Activated CD4-positive, alpha-beta T cell treated with anti-CD3 and anti-CD28 coated beads, Interleukin-2, Interleukin-4, amounts not matched to agents 100 ng/mL and 50 ng/mL, durations not matched to agents 16 hours and 8 hours (primary cell): Measurements from ENCODE around the gene MBOAT1.
"Not testable (repeated sequence)": the region's sequence is repeated elsewhere in the genome, so short reads cannot be mapped to it uniquely, and the experiment has no call there.

Experiments
- DNase-seq: peaks from one replicate; pipeline ENCODE4 v3.0.0-alpha.2; 2020; ENCODE audit warnings: low spot score

The MBOAT1 gene

DNA sequence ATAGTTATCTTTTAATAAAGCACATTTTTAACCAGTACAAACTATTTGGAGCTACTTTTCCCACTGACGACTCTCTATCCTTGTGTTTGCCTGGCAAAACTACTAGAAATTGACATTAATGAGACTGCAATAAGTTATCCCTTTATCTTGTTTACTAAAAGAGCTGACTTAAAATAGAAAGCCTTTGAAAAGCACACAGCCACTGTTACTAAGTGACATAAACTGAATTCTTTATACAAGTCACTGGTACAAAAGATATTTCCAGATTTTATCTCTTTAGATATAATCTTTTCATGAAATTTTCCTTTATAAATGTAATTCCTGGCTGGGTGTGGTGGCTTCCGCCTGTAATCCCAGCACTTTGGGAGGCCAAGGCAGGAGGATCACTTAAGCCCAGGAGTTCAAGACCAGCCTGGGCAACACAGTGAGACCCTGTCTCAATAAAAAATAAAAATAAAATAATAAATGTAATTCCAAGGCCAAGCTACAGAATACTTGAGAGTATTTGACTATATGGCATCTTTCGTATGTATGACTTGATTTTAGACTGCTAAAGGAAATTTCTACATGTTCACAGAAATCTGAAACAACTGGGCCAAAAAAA is 9.5 kb downstream of the MBOAT1 start:
- DNase-seq: no peak

- no peak for DNase-seq
These were observed 10.0 kb downstream of the MBOAT1 start for GRCh38 chr6:20202324-20202658.

DNA sequence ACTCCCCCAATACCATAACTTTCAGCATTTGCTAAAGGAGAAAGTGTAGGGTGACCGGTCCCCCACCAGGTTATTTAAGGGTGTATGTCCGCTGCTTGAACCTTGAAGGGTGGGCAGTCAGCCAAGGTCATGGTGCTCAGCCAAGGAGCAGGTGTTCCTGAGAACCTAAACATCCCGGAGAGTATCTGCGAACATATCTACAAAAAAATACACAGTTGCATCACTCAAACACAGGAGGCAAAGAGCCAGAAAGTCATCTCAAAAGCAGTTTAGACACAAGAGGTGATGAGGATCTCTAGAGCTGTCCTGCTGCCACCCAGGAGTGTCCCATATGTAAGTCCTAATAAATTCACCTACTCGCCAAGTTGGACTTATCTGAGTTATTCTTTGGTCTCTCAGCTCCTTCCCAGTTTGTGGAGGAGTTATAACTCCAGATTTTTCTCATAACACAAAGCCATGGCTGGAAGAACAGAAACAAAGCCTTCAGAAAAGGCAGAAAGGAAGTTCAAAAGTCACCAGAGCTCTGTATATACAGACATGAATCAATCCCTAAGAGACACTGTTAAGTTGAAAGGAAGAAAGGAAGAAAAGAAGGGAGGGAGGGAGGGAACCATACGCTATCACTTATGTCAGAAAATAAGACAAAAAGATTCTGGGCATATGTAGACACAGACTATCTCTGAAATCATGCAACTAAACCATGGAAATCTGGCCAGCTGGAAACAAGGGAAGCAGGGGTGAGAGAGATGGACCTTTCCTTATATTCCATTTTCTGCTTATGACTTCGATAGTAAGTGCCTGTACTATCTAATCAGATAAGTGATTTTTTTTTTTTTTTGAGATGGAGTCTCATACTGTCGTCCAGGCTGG is 11.3 kb downstream of the MBOAT1 start:
- no peak for DNase-seq

- DNase-seq: no peak
These were observed 13.5 kb downstream of the MBOAT1 start for GRCh38 chr6:20198775-20199174.

DNA sequence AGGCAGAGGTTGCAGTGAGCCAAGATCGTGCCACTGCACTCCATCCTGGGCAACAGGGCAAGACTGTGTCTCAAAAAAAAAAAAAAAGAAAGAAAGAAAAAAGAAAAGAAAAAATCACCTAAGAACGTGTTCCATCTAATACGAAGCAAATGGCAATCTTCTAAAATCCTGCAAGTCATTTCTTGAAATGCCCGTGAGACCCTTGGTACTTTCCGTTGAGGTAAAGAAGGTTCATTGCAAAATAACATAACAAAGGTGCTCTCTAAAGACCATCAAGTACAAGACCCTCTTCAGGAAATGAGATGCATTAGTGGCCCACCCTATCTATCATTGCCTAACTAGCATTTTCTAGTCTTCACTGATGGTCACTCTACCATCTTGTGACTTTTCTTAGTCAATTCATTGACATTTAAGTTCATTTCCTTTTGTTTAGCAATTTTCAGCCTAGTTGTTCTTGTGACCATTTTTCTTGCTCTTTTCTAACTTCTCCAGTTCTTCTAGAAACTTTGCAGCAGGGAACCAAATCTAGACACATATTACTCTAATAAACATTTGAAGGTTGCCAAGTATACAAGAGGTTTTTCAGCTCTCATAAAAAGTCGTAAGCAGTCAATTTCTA is 14.0 kb downstream of the MBOAT1 start:
- DNase-seq: no peak

DNA sequence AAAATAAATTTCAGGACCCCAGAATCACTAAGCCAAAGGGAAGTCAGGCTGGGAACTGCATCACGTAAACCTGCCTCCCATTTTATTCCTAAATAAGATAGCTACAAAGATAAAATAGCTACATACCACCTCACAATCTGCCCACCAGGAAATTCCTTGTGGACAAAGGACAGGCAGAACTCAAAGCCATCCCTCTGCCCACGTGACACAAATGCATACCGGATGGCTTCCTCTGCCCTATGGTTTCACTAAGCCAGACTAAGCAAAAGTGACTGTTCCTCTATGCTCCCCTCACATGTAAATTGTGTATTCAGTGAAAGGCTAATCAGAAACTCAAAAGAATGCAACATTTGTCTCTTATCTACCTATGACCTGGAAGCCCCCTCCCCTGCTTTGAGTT is 15.0 kb downstream of the MBOAT1 start:
- no peak for DNase-seq

DNA sequence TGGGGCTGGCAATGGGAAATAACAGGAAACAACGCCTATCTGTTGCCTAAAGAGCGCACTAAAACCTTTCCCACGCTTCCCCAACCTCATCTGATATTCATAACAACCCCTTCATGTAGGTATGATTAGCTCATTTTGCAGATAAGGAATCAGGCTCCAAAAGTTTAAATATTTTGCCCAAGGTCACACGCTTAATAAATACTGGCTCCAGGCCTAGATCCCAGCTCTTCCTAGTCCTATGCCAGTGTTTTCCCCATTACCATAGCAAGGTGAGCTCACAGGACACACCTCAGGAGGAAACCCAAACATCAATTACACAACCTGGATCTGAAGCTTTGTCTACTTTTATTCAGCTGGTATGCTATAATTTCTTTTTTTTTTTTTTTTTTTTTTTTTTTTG is 19.6 kb downstream of the MBOAT1 start:
- DNase-seq: no peak

DNA sequence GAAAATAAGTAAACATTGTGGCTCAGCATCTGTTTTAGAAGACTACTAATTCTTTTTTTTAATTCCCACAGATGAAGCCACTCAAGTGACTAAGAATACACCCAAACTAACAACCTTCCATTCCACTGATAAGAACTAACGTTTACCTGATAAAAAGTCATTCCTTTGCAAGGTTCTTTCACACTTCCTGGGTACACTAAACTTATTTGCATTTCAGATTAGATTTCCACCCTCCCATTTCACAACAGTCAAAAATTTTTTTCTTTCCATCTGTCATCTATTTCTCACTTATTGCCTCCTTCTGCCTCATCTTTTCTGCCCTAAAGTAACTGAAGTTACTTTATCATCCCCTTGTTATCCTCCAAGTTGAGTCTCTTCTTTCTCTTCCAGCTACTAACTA is 20.3 kb downstream of the MBOAT1 start:
- no peak for DNase-seq

DNA sequence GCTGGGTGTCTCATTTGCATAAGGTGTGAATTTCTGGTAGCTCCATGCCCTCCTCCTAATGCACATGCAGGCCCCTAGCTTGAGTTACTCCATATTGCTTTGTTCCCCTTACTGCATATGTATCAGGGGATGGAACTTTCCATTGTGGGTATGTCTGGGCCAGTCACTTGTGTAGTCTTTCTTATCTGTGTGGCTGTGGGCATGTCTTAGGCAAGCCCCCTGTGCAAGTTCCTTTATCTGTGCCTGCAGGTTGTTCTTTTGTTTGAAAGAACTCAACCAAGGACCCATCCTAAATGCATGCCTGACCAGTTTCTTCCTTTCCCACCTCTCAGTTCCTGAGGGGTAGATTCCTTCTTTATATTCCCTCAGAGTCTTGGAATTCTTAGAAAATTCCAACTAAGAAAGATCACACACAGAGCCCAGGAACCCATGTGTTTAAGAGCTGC is 23.6 kb downstream of the MBOAT1 start:
- no peak for DNase-seq

DNA sequence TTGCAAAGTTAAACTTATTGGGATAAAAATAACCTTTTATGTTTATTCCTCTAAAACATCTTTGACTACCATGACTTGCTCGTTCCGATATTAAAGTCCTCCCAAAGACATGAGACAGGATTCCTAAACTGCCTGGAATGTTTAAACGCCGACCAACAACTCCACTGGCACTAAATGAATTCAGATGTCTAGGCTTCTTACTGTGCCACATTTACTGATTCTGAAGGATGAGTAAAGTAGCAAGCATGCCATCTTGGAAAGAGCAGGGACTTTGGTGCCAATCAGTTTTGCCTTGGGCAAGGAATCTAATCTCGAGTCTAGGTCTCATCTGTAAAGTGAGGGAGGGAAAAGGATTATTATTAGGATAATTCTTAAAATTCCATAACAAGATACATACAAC is 25.3 kb downstream of the MBOAT1 start:
- DNase-seq: no peak

DNA sequence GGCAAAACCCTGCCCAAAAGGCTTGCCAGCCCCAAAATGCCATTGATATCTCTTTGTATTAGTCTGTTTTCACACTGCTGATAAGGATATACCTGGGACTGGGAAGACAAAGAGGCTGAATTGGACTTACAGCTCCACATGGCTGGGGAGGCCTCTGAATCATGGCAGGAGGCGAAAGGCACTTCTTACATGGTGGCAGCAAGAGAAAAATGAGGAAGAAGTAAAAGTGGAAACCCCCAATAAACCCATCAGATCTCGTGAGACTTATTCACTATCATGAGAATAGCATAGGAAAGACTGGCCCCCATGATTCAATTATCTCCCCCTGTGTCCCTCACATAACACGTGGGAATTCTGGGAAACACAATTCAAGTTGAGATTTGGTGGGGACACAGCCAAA is 28.6 kb downstream of the MBOAT1 start:
- no peak for DNase-seq

DNA sequence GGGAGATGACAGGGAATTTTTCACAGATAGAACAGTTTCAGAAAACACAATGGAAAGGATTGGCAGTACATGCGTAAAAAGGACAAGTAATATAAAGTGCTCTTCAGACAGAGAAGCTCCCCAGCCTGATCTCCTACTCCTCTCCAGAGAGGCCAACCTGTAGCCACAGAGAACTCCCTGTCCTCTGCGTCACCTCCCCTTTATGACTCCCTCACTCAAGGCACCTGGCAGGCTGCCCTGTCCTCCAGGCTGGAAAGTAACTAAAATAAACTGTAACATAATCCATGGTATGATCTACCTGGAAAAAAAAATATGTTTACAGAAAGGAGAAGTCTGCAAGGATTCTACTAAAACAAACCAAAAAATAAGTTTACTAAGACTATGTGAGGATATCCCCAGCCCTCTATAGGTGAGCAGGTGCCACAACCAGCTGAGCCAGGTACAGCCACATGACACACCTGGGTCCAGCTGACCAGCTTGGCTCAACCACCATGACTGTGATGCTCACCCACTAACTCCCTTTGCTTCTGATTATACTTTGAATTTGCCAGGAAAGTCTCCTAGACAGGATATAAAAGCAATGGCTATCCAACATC is 29.2 kb downstream of the MBOAT1 start:
- DNase-seq: no peak

DNA sequence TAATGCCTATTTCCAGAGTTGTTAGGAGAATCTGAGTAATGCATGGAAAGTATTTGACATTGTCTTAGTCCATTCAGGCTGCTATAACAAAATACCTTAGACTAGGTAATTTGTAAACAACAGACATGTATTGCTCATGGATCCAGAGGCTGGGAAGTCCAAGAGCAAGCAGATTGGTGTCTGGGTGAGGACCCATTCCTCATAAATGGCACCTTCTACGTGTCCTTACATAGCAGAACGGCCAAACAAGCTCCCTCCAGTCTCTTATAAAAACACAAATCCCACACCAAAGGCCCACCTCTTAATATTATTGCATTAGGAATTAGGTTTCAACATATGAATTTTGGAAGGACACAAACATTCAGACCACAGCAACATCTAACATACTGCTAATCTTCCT is 30.2 kb downstream of the MBOAT1 start:
- DNase-seq: no peak

GRCh38 chr6:20180935-20181334 is 31.3 kb downstream of the MBOAT1 start:
- DNase-seq: no peak

DNA sequence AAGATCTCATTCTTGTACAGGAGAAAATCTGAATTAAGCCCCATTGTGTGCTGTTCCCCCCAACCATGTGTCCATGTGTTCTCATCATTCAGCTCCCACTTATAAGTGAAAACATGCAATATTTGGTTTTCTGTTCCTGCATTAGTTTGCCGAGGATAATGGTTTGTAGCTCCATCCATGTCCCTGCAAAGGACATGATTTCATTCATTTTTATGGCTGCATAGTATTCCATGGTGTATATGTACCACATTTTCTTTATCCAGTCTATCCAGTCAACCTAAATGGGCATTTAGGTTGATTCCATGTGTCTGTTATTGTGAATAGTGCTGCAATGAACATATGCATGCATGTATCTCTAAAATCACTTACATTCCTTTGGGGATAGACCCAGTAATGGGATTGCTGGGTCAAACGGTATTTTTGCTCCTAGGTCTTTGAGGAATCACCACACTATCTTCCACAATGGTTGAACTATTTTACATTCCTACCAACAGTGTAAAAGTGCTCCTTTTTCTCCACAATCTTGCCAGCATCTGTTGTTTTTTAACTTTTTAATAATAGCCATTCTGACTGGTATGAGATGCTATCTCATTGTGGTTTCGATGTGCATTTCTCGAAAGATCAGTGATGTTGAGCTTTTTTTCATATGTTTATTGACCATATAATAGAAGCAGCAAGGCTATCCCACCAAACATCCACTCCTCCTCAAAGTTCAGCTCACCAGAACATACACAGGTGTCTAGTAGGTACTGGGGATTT is 32.8 kb downstream of the MBOAT1 start:
- DNase-seq: not testable (repeated sequence)

GRCh38 chr6:20178327-20178726 is 33.9 kb downstream of the MBOAT1 start:
- no peak for DNase-seq

- DNase-seq: no peak
These were observed 36.4 kb downstream of the MBOAT1 start for GRCh38 chr6:20175810-20176410.

DNA sequence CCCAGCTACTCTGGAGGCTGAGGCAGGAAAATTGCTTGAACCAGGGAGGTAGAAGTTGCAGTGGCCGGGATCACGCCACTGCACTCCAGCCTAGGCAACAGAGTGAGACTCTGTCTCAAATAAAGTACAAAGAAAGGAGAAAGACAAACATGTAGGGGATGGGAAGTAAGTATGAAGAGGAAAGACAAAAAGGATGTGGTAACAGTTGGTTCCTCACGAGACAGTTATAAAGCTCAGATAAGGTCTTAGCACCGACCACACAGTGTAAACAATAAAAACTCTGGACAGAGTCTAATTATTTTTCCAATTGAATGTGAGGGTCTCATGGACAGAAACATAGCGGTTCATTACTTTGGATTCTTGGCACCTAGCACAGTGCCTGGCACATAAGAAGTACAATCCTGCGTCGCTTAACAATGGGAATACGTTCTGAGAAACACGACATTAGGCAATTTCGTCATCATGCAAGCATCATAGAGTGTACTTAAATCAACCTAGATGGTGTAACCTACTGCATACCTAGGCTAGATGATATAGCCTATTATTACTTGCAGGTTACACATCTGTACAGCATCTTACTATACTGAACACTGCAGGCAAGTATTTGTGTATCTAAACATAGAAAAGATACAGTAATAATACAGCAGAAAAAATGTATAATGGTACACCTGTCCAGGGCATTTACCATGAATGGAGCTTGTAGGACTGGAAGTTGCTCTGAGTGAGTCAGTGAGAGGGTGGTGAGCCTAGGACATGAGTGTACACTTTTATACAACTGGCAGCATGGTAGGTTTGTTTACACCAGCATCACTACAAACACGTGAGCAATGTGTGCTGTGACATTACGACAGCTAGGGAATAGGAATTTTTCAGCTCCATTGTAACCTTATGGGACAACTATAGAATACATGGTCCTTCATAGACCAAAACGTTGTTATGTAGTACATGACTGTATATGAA is 38.2 kb downstream of the MBOAT1 start:
- no peak for DNase-seq

GRCh38 chr6:20172842-20173456 is 39.3 kb downstream of the MBOAT1 start:
- no peak for DNase-seq
